HEK293 (cell line): ENCODE data around the gene NSMCE3.

ENCODE experiments used
- CTCF ChIA-PET: fragments of 350-600 bp; formaldehyde crosslinking; extraction: SDS; loops from one replicate; lab custom pipeline; 2021; ENCODE audit warnings: antibody characterized with exemption; lab: Yijun Ruan, JAX
- POLR2A ChIA-PET: fragments of 300-600 bp; formaldehyde crosslinking; extraction: SDS; loops from one replicate; lab custom pipeline; 2020; ENCODE audit warnings: antibody characterized with exemption, inconsistent platforms; lab: Yijun Ruan, JAX
- H3K27ac ChIP-seq: fragments of 200-500 bp; sonication (Bioruptor generic); 2 replicates; pipeline ENCODE4 v1.5.1; 2014; ENCODE audit warnings: low read depth, low read length, control low read depth, inconsistent platforms; ENCODE audit errors: extremely low read depth
- H3K36me3 ChIP-seq, 2 experiments: fragments of 200-500 bp in 1 of 2; sonication (Bioruptor generic) in 1 of 2; 1 replicate in 1 of 2; 2 replicates in 1 of 2; pipeline ENCODE4 v1.5.1; 2014 to 2017; ENCODE audit warnings: inconsistent platforms in 2 of 2, low read length in 2 of 2; ENCODE audit not compliant: control insufficient read depth in 2 of 2, insufficient read depth in 1 of 2
- H3K4me1 ChIP-seq: fragments of 200-500 bp; sonication (Bioruptor generic); 2 replicates; pipeline ENCODE4 v1.5.1; 2014; ENCODE audit warnings: mild to moderate bottlenecking, low read length, inconsistent platforms; ENCODE audit not compliant: control insufficient read depth, insufficient read depth
- H3K4me3 ChIP-seq: 2 replicates; pipeline ENCODE4 v1.5.1; 2011; ENCODE audit warnings: low read depth, mild to moderate bottlenecking, control low read depth, low read length, moderate library complexity
- H3K9me3 ChIP-seq: fragments of 200-500 bp; sonication (Bioruptor generic); 2 replicates; pipeline ENCODE4 v1.5.1; 2014; ENCODE audit warnings: low read depth, low read length, inconsistent platforms; ENCODE audit not compliant: control insufficient read depth, insufficient read depth
- BCL11B ChIP-seq: fragments of 450-650 bp; formaldehyde crosslinking; IDR thresholded peaks from 2 replicates; pipeline ENCODE4 v1.5.1; 2016; ENCODE audit warnings: low read depth, missing biosample characterization, missing genetic modification characterization
- PRDM10 ChIP-seq: fragments of 450-650 bp; formaldehyde crosslinking; IDR thresholded peaks from 2 replicates; pipeline ENCODE4 v1.5.1; 2016; ENCODE audit warnings: missing biosample characterization, missing genetic modification characterization
- SCRT2 ChIP-seq: fragments of 450-650 bp; formaldehyde crosslinking; IDR thresholded peaks from 2 replicates; pipeline ENCODE4 v1.5.1; 2016; ENCODE audit warnings: missing biosample characterization, missing genetic modification characterization
- ZBTB10 ChIP-seq: fragments of 450-650 bp; formaldehyde crosslinking; IDR thresholded peaks from 2 replicates; pipeline ENCODE4 v1.5.1; 2016; ENCODE audit warnings: missing biosample characterization, missing genetic modification characterization
- ZBTB6 ChIP-seq: fragments of 450-650 bp; formaldehyde crosslinking; IDR thresholded peaks from 2 replicates; pipeline ENCODE4 v1.5.1; 2017; ENCODE audit warnings: missing biosample characterization, missing genetic modification characterization
- ZNF132 ChIP-seq: fragments of 450-650 bp; formaldehyde crosslinking; IDR thresholded peaks from 2 replicates; pipeline ENCODE4 v1.5.1; 2017; ENCODE audit warnings: missing biosample characterization, missing genetic modification characterization, borderline replicate concordance
- ZNF155 ChIP-seq: fragments of 450-650 bp; formaldehyde crosslinking; IDR thresholded peaks from 2 replicates; pipeline ENCODE4 v1.5.1; 2016; ENCODE audit warnings: missing biosample characterization, missing genetic modification characterization
- ZNF211 ChIP-seq: fragments of 450-650 bp; formaldehyde crosslinking; IDR thresholded peaks from 2 replicates; pipeline ENCODE4 v1.5.1; 2016; ENCODE audit warnings: low read depth, missing biosample characterization, missing genetic modification characterization
- ZNF221 ChIP-seq: fragments of 450-650 bp; formaldehyde crosslinking; IDR thresholded peaks from 2 replicates; pipeline ENCODE4 v1.5.1; 2017; ENCODE audit warnings: missing biosample characterization, missing genetic modification characterization, borderline replicate concordance
- ZNF776 ChIP-seq: fragments of 450-650 bp; formaldehyde crosslinking; IDR thresholded peaks from 2 replicates; pipeline ENCODE4 v1.5.0; 2017; ENCODE audit warnings: missing biosample characterization, missing genetic modification characterization, borderline replicate concordance
- ZNF837 ChIP-seq: fragments of 450-650 bp; formaldehyde crosslinking; IDR thresholded peaks from 2 replicates; pipeline ENCODE4 v1.5.1; 2016; ENCODE audit warnings: missing biosample characterization, missing genetic modification characterization
- ZNF843 ChIP-seq: fragments of 450-650 bp; formaldehyde crosslinking; IDR thresholded peaks from 2 replicates; pipeline ENCODE4 v1.5.1; 2016; ENCODE audit warnings: missing biosample characterization, missing genetic modification characterization
- ZXDB ChIP-seq: fragments of 450-650 bp; formaldehyde crosslinking; IDR thresholded peaks from 2 replicates; pipeline ENCODE4 v1.5.1; 2016; ENCODE audit warnings: missing biosample characterization, missing genetic modification characterization
- TF ChIP-seq, protein P1 (sequence below): fragments of 450-650 bp; formaldehyde crosslinking; IDR thresholded peaks from 2 replicates; pipeline ENCODE4 v1.5.1; 2016; ENCODE audit warnings: missing biosample characterization, missing genetic modification characterization
- TF ChIP-seq, protein P2 (sequence below): fragments of 450-650 bp; formaldehyde crosslinking; IDR thresholded peaks from 2 replicates; pipeline ENCODE4 v1.5.1; 2016; ENCODE audit warnings: missing biosample characterization, missing genetic modification characterization
- TF ChIP-seq, protein P3 (sequence below): fragments of 450-650 bp; formaldehyde crosslinking; IDR thresholded peaks from 2 replicates; pipeline ENCODE4 v1.5.1; 2016; ENCODE audit warnings: missing biosample characterization, missing genetic modification characterization

Gene NSMCE3

DNA sequence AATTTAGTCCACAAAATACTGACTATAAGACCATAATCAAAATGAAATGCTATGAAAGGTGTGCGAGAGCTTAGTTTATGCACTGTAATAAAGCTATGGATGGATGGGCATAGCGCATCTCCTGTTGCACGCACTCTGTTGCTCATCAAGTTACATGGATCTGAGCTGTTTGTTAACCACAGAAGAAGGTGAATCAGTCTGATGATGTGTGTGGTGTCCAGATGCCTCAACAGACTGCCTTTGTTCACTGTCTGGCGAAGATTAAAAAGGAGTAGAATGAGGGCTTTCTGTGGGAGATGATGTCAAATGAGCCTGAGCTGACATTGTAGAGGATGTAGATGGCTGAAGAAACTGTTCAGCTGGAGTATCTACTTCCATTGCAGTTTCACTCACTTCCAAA, 36.1 kb downstream of the NSMCE3 start:
- Histone ChIP-seq H3K4me1 (no peaks in the 10 kb centered on the region), H3K9me3 (no peaks in the 10 kb centered on the region), H3K4me3 (no peak overlapping the region), H3K27ac (no peak overlapping the region), H3K36me3 (no peaks in the 10 kb centered on the region)
- TF ChIP-seq SCRT2, result 0 out of 2 replicates have a peak, but pooled peaks have one; percentile 12
- no peak for TF ChIP-seq ZBTB6 (tag by site-specific recombination)
- ChIA-PET POLR2A (interaction anchor here (0.6 kb wide), 1 partner anchor 76 kb away, joined by 3 read pairs; no protein-coding TSS in a partner anchor), CTCF (no interaction called here)

DNA sequence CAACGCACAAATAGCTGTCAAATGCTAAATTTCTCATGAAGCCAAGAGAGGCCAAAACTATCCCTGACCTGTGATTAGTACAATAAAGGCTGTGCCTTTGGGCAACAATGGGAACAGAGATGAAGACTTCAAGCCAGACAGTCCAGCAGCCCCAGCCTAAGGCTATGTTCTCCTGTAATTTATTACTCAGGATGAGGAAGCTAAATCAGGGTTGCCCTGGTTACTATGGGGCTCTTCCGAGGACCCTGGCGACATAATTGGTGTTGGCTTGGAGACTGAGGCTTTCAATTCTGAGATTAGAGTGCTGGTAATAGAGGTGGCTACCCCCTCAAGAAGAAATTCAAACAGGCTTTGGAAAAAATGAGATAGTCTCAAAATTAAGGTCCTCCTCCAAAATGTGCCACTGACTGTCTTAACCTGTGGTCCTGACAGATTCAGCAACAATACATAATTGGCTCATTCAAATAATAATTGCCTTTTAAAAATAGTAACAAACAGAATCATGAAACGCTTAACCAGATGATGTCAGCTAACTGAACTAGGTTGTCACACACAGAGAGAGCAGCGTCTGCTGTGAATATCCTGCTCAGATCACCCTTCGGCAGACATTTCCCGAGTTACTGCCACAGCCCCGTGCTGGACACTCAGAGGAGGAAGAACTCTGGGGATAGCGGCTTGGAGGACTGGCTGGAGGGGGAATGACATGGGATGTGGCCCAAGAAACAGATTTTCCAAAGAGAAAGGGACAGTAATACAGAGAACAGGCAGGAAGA, 43.0 kb downstream of the NSMCE3 start:
- ChIA-PET CTCF (no interaction called here), POLR2A (no interaction called here)
- Histone ChIP-seq H3K4me3 (no peak overlapping the region), H3K4me1 (no peaks in the 10 kb centered on the region), H3K9me3 (no peaks in the 10 kb centered on the region), H3K36me3 (no peaks in the 10 kb centered on the region), H3K27ac (no peak overlapping the region)
- TF ChIP-seq ZNF776 (tag by site-specific recombination) (no peak), ZNF843 (tag by site-specific recombination) (no peak), ZNF155 (tag by site-specific recombination) (no peak), ZXDB (tag by site-specific recombination) (no peak), ZNF221 (tag by site-specific recombination) (no peak), ZBTB10 (tag by site-specific recombination) (no peak), BCL11B (no peak), PRDM10 (tag by site-specific recombination) (no peak), ZNF132 (tag by site-specific recombination) (no peak), ZNF837 (tag by site-specific recombination) (no peak), ZNF211 (tag by site-specific recombination) (no peak)
- TF ChIP-seq, protein P1, sequence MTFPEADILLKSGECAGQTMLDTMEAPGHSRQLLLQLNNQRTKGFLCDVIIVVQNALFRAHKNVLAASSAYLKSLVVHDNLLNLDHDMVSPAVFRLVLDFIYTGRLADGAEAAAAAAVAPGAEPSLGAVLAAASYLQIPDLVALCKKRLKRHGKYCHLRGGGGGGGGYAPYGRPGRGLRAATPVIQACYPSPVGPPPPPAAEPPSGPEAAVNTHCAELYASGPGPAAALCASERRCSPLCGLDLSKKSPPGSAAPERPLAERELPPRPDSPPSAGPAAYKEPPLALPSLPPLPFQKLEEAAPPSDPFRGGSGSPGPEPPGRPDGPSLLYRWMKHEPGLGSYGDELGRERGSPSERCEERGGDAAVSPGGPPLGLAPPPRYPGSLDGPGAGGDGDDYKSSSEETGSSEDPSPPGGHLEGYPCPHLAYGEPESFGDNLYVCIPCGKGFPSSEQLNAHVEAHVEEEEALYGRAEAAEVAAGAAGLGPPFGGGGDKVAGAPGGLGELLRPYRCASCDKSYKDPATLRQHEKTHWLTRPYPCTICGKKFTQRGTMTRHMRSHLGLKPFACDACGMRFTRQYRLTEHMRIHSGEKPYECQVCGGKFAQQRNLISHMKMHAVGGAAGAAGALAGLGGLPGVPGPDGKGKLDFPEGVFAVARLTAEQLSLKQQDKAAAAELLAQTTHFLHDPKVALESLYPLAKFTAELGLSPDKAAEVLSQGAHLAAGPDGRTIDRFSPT (tag by site-specific recombination), result no peak
- TF ChIP-seq, protein P2, sequence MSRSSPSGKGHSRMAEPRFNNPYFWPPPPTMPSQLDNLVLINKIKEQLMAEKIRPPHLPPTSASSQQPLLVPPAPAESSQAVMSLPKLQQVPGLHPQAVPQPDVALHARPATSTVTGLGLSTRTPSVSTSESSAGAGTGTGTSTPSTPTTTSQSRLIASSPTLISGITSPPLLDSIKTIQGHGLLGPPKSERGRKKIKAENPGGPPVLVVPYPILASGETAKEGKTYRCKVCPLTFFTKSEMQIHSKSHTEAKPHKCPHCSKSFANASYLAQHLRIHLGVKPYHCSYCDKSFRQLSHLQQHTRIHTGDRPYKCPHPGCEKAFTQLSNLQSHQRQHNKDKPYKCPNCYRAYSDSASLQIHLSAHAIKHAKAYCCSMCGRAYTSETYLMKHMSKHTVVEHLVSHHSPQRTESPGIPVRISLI (tag by site-specific recombination), result no peak
- TF ChIP-seq, protein P3, sequence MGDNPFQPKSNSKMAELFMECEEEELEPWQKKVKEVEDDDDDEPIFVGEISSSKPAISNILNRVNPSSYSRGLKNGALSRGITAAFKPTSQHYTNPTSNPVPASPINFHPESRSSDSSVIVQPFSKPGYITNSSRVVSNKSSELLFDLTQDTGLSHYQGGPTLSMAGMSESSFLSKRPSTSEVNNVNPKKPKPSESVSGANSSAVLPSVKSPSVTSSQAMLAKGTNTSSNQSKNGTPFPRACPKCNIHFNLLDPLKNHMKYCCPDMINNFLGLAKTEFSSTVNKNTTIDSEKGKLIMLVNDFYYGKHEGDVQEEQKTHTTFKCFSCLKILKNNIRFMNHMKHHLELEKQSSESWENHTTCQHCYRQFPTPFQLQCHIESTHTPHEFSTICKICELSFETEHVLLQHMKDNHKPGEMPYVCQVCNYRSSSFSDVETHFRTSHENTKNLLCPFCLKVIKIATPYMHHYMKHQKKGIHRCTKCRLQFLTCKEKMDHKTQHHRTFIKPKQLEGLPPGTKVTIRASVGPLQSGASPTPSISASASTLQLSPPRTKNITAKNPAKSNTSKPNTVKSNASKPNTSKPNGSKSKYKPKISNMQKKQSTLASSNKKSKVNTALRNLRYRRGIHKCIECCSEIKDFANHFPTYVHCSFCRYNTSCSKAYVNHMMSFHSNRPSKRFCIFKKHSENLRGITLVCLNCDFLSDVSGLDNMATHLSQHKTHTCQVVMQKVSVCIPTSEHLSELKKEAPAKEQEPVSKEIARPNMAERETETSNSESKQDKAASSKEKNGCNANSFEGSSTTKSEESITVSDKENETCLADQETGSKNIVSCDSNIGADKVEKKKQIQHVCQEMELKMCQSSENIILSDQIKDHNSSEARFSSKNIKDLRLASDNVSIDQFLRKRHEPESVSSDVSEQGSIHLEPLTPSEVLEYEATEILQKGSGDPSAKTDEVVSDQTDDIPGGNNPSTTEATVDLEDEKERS (tag by site-specific recombination), result no peak
